ENCODE measurements around the gene GSC.
A peak's percentile ranks its signal among the peaks of the same experiment; 100 is the strongest.
"Not testable (repeated sequence)": the region's sequence is repeated elsewhere in the genome, so short reads cannot be mapped to it uniquely, and the experiment has no call there.

GSC gene

GRCh38 chr14:94771906-94772490 is 2.1 kb upstream of the GSC start:
- DNase-seq (ENCODE audit: low read depth) = no peak

GRCh38 chr14:94771158-94771905 is 1.4 kb upstream of the GSC start:
- DNase-seq (ENCODE audit: low read depth) = no peak

- no peak for DNase-seq (ENCODE audit: low read depth)
Measured at GRCh38 chr14:94770815-94771157, 873 bp upstream of the GSC start.

GRCh38 chr14:94770251-94770749 is 387 bp upstream of the GSC start:
- peak; percentile 29 for DNase-seq (ENCODE audit: low read depth)

- DNase-seq (ENCODE audit: low read depth) = no peak
Measured at GRCh38 chr14:94768521-94769390, 1.2 kb downstream of the GSC start.

- DNase-seq (ENCODE audit: low read depth) = no peak
Measured at GRCh38 chr14:94768141-94768520, 1.8 kb downstream of the GSC start.

- no peak for DNase-seq (ENCODE audit: low read depth)
Measured at GRCh38 chr14:94767321-94767878, 2.5 kb downstream of the GSC start.

- no peak for DNase-seq (ENCODE audit: low read depth)
Measured at GRCh38 chr14:94764573-94764972, 5.3 kb downstream of the GSC start.

GRCh38 chr14:94762431-94762830 is 7.5 kb downstream of the GSC start:
- DNase-seq (ENCODE audit: low read depth) = no peak

GRCh38 chr14:94761997-94762377 is 7.9 kb downstream of the GSC start:
- DNase-seq (ENCODE audit: low read depth) = no peak

- no peak for DNase-seq (ENCODE audit: low read depth)
Measured at GRCh38 chr14:94761348-94761996, 8.4 kb downstream of the GSC start.

- DNase-seq (ENCODE audit: low read depth) = no peak
Measured at GRCh38 chr14:94756310-94756882, 13.5 kb downstream of the GSC start.

GRCh38 chr14:94754391-94754942 is 15.4 kb downstream of the GSC start:
- no peak for DNase-seq (ENCODE audit: low read depth)

GRCh38 chr14:94752591-94753436 is 17.1 kb downstream of the GSC start:
- DNase-seq (ENCODE audit: low read depth) = no peak

GRCh38 chr14:94751956-94752355 is 18.0 kb downstream of the GSC start:
- no peak for DNase-seq (ENCODE audit: low read depth)

GRCh38 chr14:94751321-94751720 is 18.6 kb downstream of the GSC start:
- DNase-seq (ENCODE audit: low read depth) = no peak

- no peak for DNase-seq (ENCODE audit: low read depth)
Measured at GRCh38 chr14:94750371-94750770, 19.5 kb downstream of the GSC start.

- no peak for DNase-seq (ENCODE audit: low read depth)
Measured at GRCh38 chr14:94748667-94749347, 21.1 kb downstream of the GSC start.

GRCh38 chr14:94747739-94748138 is 22.2 kb downstream of the GSC start:
- no peak for DNase-seq (ENCODE audit: low read depth)

GRCh38 chr14:94747153-94747552 is 22.8 kb downstream of the GSC start:
- not testable (repeated sequence) for DNase-seq (ENCODE audit: low read depth)

All from amniotic epithelial cell (primary cell).